ENCODE measurements around the gene MAPRE3.

DNA sequence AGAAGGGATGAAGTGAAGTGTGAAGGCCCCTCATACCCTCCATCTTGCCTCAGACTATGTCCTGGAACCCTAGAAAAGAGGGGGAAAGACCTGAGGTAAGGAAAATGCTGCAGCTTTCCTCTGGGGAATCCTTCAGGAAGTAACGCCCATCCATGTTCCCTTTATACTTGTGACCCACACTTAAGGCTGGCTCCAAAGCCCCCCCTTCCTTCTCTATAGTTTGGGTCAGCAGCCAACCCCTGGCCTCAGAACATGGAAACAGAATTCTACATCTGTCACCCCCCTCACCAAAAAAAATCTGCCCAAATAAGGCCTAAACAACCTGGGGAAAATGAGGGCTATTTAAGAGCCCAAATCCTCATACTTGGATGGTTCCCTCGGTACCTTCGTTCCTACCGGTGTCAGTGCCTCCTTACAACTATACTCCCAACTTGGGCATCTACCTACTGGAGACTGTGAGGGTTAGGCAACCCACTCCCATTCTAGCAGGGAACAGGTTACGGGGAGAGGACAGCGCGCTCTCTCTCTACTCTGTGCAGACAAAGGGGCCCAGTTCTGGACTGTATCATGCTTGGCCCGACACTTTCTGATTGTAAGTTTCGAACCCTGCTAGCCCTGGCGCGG lies 100.3 kb downstream of the MAPRE3 start:
- TF ChIP-seq EZH2 (IDR thresholded peaks at IDR 0.05; ENCODE audit: insufficient read depth, poor library complexity, severe bottlenecking): no peak
- TF ChIP-seq EZH2phosphoT487 (IDR thresholded peaks at IDR 0.05; ENCODE audit: insufficient read depth, low read depth): no peak
